UCSD-AML1 (cell line): ENCODE results near the gene VGLL4.

ENCODE experiments used
- DNase-seq: peaks from one replicate; lab custom pipeline; 2025; ENCODE audit not compliant: unreplicated experiment; lab: John Stamatoyannopoulos, UW

The VGLL4 gene

GRCh38 chr3:11509173-11510000, 134.3 kb downstream of the VGLL4 start:
- no peak for DNase-seq

- DNase-seq = no peak
These were observed 135.2 kb downstream of the VGLL4 start for GRCh38 chr3:11508346-11509172.

GRCh38 chr3:11507719-11508118, 136.0 kb downstream of the VGLL4 start:
- no peak for DNase-seq
